ENCODE data around the gene TREML2.
"Not testable (repeated sequence)": the region's sequence is repeated elsewhere in the genome, so short reads cannot be mapped to it uniquely, and the experiment has no call there.

The TREML2 gene, protein sequence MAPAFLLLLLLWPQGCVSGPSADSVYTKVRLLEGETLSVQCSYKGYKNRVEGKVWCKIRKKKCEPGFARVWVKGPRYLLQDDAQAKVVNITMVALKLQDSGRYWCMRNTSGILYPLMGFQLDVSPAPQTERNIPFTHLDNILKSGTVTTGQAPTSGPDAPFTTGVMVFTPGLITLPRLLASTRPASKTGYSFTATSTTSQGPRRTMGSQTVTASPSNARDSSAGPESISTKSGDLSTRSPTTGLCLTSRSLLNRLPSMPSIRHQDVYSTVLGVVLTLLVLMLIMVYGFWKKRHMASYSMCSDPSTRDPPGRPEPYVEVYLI

DNA sequence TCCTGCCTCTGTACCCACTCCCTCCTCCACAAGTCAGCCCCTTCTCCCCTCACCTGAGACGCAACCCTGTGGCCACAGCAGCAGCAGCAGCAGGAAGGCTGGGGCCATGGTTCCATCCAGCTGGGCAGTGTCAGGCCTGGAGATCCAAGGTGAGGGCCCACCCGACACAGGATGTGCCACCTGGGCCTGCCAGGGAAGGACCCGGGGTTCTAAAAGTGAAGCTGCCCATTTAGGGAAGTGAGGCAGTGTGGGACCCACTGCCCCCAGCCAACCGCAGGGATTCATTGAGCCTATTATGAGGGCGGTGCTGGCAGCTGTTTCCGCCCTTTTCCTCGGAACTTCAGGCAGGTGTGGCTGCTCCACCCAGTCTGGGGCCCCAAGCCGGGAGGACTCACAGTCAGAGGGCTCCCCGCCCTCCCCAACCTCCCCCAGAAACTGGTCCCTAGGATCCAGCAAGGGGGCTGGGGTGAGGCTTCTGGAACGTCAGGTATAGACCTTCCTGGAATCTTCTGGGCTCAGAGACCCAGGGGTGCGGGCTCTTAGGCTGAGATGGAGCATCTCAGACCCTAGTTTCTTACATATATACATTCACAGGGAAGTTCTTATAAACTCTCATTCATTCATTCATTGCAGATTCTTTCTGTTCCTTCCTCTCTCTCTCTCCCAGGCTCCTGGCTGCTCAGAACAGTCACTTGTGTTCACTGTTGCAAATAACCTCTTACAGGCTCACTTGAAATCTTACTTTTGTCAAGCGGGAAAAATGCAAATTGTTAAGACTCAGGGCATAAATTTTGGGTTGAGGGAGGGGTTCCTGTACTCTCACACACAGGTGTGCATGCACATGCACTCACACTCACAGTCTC lies at the start of gene TREML2:
Gene TREML2, minus strand, starts transcription at position 249 of the 863 bp plus-strand sequence. Its CDS starts 141 bp downstream, at position 108.
- no peak within 1 kb of the TSS for H3K4me3 ChIP-seq (ENCODE audit: low read depth, low read length)
- no peak for DNase-seq (ENCODE audit: low read depth)

DNA sequence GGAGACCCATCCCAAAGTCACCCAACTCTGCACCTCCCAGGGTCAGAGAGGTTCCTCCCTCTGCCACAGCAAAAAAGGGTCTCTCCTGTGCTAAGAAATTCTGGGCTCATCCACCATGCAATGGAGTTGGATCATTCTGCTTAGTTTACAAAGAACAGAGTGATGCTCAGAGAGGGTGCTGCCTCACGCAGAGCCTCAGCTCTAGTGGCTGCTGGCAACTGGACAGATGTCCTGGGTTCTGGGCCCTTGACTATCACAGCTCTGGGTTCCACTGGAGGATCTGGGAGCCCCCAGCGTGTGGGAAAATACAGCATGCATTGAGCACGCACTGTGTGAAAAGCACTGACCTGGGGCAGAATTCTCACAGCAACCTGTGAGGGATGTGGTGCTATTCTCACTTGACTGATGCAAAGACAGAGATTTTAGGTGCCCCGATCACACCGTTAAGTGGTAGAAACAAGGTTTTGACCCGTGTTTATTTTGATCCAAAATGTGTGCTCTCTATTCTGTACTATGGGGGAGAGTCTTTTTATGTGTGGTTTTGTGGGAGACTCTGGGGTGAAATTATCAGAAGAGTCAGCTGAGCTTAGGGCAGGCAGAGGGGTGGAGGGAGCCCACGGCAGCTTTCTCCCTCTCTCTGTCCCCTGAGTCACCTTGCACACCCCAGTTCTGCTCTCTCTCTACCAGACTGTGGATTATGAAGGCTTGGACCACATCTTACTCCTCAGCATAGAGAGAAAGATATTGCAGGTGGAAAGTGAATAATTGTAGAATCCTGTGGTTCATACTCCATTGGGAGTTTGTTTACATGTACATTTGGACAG lies 47.1 kb upstream of the TREML2 start:
- no peak for DNase-seq (ENCODE audit: low read depth)
- no peak overlapping the region for H3K4me3 ChIP-seq (ENCODE audit: low read depth, low read length)

DNA sequence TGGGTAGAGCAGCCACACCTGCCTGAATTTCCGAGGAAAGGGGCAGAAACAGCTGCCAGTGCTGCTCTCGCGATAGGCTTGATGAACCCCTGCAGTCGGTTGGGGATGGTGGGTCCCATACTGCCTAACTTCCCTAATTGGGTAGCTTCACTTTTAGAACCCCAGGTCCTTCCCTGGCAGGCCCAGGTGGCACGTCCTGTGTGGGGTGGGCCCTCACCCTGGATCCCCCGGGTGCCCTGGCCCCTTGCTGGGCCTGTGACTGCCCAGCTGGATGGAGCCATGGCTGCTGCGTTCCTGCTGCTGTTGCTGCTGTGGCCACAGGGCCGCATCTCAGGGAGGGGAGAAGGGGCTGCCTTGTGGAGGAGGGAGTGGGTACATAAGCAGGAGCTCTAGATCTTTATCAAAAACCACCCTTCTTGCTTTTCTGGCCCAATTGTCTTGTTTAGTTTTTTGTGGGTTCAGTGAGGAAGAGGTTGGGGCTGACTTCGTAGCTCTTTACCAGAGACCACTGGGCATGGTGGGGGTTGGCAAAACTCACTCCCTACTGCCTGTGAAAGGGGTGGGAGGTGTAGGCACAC lies 46.4 kb upstream of the TREML2 start:
- no peak for DNase-seq (ENCODE audit: low read depth)
- no peak overlapping the region for H3K4me3 ChIP-seq (ENCODE audit: low read depth, low read length)

DNA sequence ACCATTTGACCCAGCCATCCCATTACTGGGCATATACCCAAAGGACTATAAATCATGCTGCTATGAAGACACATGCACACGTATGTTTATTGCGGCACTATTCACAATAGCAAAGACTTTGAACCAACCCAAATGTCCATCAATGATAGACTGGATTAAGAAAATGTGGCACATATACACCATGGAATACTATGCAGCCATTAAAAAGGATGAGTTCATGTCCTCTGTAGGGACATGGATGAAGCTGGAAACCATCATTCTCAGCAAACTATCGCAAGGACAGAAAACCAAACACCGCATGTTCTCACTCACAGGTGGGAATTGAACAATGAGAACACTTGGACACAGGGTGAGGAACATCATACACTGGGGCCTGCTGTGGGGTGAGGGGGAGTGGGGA lies 45.6 kb upstream of the TREML2 start:
- H3K4me3 ChIP-seq (ENCODE audit: low read depth, low read length); DNase-seq (ENCODE audit: low read depth): not testable (repeated sequence)

DNA sequence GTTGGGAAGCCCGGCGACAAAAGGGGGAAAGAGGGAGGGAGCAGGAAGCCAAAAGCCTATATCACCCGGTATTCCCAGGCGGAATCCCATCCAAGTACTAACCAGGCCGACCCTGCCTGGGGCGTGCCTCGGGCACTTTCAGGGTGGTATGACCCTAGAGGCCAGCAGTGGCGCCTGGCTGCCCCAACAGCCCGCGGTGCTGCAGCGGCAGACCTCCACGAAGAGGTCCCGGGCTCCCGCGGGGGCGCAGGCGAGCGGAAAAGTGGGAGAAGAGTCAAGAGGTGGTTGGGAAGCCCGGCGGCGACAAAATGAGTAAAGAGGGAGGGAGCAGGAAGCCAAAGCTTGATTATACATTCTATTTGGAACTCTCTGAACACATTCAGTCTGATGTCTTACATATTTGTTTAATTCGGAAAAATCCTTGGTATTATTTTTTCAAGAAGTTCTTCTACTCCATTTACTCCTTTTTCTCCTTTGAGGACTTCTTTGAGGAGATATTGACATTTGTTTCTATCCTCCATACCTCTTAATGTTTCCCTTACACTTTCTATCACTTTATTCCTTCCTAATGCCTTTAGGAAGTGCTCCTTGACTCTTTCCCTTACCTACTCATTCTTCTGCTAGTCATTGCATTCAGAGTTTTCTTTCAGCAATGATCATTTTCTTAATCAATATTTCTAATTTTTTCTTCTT lies 38.7 kb upstream of the TREML2 start:
- no peak overlapping the region for H3K4me3 ChIP-seq (ENCODE audit: low read depth, low read length)
- DNase-seq (ENCODE audit: low read depth), result no peak

DNA sequence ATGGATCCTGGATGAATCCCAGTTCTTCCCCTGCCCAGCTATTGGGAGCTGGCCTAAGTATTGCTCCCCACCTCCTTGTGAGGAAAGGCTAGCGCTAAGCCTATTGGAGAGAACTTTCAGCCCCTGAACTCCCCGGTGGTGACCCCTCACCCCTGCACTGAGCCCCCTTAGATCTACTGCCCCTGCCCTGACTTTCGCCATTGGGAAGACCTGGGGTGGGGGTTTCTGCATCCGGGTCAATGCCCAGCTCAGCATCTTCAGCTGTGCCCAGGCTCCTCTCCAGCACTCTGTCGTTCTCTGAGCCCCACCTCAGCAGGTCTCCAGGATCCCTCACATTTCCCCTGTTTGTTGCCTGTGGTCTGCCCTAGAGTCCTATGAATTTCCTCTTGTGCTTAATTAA lies 36.2 kb upstream of the TREML2 start:
- no peak overlapping the region for H3K4me3 ChIP-seq (ENCODE audit: low read depth, low read length)
- DNase-seq (ENCODE audit: low read depth), result no peak

DNA sequence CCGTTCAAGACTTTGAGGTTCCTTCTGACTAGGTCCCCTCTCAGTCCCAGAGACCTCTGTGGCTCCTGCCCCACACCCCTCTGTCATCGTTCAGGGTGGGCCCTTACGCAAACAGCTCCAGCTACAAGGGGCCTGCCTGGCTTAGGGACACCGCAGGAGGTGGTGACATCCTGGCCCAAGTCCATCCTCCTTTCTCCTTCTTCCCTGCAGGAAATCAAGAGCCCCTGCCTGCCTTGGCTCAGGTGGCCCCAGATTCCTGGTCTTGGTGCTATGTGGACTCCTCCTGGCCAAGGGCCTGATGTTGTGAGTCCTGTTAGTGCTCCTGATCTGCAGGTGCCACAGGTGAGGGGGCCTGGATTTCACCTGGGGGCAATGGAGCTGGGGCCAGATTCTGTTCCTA lies 35.3 kb upstream of the TREML2 start:
- H3K4me3 ChIP-seq (ENCODE audit: low read depth, low read length), result no peak overlapping the region
- DNase-seq (ENCODE audit: low read depth), result no peak

DNA sequence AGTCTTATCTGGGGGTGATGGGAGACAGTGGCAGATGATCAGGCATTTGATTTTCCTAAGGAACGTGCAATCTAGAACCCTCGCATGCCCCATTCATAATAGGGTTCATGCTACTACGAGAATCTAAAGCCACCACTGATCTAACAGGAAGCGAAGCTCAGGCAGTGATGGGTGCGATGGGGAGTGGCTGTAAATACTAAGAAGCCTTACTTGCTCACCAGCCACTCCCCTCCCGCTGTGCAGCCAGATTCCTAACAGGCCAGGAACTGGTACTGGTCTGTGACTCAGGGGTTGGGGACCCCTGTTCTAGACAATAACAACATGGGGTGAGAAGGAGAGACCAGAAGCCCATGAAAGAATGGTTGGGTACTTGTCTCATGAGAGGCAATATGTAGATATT lies 31.7 kb upstream of the TREML2 start:
- DNase-seq (ENCODE audit: low read depth), result no peak
- no peak overlapping the region for H3K4me3 ChIP-seq (ENCODE audit: low read depth, low read length)

DNA sequence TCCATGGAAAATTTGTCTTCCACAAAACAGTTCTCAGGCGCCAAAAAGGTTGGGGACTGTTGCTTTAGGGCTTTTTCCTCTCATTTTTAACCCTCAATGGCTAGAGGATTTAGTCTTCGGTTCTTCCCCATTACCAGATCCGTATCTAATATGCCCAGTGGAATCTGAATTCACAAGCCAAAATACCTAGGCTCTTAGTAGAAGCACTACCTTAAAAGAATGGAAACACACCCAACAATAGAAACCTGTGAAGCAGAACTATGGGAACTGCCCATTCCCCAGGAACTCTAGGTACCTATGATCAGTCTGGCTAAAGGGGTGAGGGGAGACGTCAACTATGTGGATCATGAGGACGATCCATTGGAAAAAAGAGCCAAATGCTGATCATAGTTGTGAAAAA lies 30.3 kb upstream of the TREML2 start:
- no peak overlapping the region for H3K4me3 ChIP-seq (ENCODE audit: low read depth, low read length)
- no peak for DNase-seq (ENCODE audit: low read depth)

DNA sequence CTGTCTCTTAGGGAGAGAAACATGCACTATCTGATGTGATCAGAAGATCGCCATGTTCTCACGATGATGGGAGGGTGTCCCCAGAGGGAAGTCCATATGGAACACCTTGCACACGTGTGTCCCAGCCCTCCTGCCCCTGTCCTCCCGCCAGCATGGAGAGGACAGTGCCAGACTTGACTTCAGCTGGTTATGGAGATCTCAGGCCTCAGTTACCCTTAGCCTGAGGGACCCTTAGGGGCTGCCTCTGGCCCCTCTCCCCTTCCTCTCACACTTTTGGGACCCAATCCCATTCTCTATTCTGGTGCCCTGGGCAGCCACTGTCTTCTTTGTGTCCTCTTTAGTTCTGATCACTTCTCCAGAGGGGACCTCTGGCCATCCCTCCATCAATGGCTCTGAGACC lies 28.8 kb upstream of the TREML2 start:
- DNase-seq (ENCODE audit: low read depth), result no peak
- no peak overlapping the region for H3K4me3 ChIP-seq (ENCODE audit: low read depth, low read length)

DNA sequence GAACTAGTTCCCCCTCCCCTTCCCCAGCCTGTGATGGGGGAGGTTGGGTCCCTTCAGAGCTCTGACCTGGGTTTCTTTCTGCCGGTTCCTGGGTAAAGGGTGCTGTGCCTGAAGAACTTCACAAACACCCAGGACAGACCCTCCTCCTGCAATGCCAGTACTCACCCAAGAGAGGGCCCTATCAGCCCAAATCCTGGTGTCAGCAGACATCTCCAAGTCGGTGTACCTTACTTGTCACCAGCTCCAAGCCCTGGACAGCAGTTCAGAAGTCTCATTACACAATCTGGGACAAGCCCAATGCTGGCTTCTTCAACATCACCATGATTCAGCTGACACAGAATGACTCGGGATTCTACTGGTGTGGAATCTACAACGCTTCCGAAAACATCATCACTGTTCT lies 27.7 kb upstream of the TREML2 start:
- no peak overlapping the region for H3K4me3 ChIP-seq (ENCODE audit: low read depth, low read length)
- no peak for DNase-seq (ENCODE audit: low read depth)

DNA sequence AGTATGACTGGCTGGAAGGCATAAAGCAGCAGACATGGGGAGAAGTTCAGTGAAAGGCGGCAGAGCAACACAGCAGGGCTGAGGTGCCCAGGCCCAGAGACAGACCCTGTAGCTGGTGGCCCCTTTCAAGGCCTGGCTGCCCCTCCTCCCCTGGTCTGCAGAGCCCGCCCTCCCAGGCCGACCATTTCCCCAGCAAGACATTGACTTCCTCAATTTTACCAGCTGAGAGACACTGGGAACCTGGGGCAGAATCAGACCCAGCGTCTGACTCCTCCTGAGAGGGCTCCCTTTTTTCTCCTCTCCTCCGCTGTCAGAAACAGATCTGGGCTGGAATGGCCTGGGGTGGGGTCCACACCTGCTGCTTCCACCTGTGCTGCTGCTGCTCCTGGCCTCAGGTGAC lies 27.1 kb upstream of the TREML2 start, which contains the start of gene TREML4:
Gene TREML4, plus strand, starts transcription at position 254 of the 400 bp plus-strand sequence. Its CDS starts 79 bp downstream, at position 333.
- DNase-seq (ENCODE audit: low read depth), result no peak
- no peak within 1 kb of the TSS for H3K4me3 ChIP-seq (ENCODE audit: low read depth, low read length)

DNA sequence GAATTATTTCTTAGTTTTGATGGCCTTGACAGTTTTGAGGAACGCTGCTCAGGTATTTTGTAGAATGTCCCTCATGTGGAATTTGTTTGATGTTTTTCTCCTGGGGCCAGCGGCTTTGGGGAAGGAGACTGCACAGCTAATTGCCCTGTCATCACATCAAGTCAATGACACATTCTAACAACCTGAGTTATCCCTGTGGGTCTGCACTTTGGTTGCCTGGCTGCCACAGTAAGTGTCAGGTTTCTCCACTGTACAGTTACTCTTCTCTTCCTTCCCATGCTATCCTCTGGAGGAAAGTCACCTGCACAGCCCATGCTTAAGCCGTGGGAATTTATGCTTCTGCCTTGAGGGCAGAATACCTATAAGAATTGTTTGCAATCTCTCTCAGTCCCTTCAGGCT lies 25.8 kb upstream of the TREML2 start:
- H3K4me3 ChIP-seq (ENCODE audit: low read depth, low read length), result no peak overlapping the region
- no peak for DNase-seq (ENCODE audit: low read depth)

DNA sequence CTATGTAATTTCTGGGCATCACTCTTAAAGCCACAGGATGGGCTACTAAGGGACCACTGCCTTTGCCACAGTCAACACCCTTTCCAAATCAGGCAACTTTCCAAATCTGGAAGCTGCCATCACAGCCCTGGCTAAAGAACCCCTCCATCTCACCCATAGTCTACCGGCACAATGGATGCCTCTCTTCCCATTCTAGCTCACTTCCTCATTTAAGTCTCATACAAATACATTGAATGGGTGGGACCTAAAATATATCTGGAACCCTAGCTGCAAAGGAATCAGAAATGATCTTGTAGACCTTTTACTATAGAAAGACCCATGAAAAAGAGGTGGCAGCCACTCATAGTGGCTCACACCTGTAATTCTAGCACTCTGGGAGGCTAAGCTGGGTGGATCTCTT lies 23.9 kb upstream of the TREML2 start:
- no peak for DNase-seq (ENCODE audit: low read depth)
- no peak overlapping the region for H3K4me3 ChIP-seq (ENCODE audit: low read depth, low read length)

DNA sequence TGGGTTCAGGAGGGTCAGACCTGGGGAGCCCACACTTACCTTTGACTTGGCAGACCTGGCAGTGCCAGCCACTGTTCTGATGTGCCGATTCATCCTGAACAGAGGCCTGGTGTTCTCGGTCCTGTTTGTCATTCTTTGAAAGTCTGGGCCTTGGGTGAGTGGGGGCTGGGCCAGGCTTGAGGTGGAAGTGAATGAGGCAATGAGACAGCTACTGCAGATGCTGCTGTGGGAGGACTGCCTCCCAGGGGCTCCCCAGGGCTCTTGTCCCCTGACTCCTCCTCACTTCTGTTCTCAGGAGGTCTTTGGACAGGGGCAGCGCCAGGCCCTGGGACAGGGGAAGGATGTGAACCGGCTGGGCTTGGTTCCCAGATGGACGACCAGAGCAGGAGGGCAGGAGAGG lies 21.6 kb upstream of the TREML2 start:
- no peak for DNase-seq (ENCODE audit: low read depth)
- no peak overlapping the region for H3K4me3 ChIP-seq (ENCODE audit: low read depth, low read length)

DNA sequence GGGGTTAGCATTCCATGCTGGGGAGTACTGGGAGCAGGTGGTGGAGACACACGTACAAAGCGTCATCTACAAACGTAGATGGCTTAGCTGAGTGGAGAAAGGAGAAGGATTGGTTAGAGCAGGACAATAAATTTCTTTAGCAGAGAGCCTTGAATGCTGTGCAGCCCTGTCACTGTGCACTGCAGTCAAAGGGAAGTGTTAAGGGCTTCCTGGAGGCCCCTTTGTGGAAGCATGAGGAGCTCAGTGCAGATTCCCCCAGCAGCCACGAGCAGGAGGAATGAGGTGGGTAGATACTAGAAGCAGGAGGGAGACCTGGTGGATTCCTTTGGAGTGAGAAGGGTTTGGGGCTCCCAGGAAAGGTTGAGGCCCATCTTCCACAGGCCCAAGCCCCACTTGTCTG lies 21.1 kb upstream of the TREML2 start:
- no peak overlapping the region for H3K4me3 ChIP-seq (ENCODE audit: low read depth, low read length)
- DNase-seq (ENCODE audit: low read depth), result no peak

DNA sequence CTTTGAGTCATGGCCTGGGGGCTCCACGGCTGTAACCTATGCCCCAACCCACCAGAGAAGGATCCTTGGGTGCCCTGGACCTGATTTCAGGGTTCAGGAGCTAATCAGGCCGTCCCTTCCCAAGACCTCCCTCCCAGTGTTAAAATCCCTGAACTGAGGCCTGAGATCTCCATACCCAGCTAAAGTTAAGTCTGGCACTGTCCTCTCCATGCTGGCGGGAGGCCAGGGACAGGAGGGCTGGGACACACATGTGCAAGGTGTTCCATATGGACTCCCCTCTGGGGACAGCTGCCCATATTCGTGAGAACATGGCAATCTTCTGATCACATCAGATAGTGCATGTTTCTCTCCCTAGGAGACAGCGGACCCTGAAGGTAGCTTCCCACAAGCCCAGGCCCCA lies 15.7 kb upstream of the TREML2 start:
- DNase-seq (ENCODE audit: low read depth), result no peak
- H3K4me3 ChIP-seq (ENCODE audit: low read depth, low read length), result no peak overlapping the region

DNA sequence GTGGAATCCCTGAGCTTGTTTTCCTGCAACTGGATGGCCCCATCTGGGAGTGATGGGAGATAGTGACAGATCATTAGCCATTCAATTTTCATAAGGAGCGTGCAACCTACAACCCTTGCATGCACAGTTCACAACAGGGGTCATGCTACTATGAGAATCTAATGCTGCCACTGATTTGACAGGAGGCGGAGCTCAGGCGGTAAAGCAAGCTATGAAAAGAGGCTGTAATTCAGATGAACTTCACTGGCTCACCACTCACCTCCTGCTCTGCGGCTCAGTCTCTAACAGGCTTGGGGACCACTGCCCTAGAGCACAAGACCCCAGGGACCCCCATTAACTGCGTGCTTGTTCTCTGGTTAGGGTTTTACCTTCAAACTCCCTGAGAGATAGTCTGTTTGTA lies 14.8 kb upstream of the TREML2 start:
- DNase-seq (ENCODE audit: low read depth), result no peak
- no peak overlapping the region for H3K4me3 ChIP-seq (ENCODE audit: low read depth, low read length)

DNA sequence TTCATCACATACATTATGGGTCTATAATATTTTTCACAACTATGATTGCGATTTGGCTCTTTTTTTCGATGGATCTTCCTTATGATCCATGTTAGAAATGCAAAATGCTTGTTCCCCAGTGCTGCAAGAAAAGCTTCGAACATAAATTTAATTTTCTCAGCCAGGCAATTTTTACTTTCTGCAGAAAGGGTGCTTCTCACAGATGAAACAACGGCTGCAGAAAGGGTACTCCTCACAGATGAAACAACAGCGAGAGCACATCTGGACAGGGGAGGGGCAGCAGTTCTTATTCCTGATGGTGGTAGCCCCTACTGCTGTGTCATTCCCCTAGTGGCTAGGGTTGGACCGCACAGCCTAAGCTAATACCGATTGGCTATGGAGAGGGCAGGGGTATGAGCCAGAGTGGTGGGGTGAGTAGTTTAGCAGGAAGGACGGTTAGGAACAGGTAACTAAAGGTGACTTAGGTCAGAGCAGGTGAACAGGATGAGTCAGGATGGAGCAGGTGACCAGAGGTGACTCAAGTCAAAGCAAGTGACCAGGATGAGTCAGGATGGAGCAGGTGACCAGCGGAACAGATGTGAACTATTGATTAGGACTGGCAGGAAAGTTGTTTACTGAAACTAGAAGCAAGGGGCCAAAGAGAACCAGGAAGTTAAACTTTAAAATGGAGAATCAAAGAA lies 13.8 kb upstream of the TREML2 start:
- no peak for DNase-seq (ENCODE audit: low read depth)

More for the DNA sequence above, 13.8 kb upstream of the TREML2 start:
- no peak overlapping the region for H3K4me3 ChIP-seq (ENCODE audit: low read depth, low read length)
